Kidney (tissue), 14 donors: ENCODE data around the gene FSHR. TPM values are rescaled to one million over a fixed set of nuclear protein-coding genes. Genes with fewer than 3 reads are reported as not detected.

Source experiments
- DNase-seq, 5 donors: peaks; one replicate each; pipeline ENCODE4 v3.0.0-alpha.2; 2013 to 2020
- FAIRE-seq: peaks from 2 replicates; lab custom pipeline; 2012; peaks lifted over from hg19 to GRCh38; lab: Jason Lieb, UNC
- H3K27ac ChIP-seq, 2 donors: one replicate each; pipeline ENCODE4 v1.7.0; 2013; ENCODE audit warnings: low read depth in 2 of 2, low read length in 2 of 2, inconsistent platforms in 1 of 2
- H3K27me3 ChIP-seq: one replicate; pipeline ENCODE4 v1.7.1; 2013; ENCODE audit warnings: low read length, inconsistent platforms; ENCODE audit not compliant: control insufficient read depth, insufficient read depth
- H3K36me3 ChIP-seq, 3 donors: one replicate each; pipeline versions ENCODE4 v1.7.0 to v1.7.1; 2013; ENCODE audit warnings: low read length in 3 of 3, control low read depth in 1 of 3, inconsistent platforms in 1 of 3; ENCODE audit not compliant: insufficient read depth in 3 of 3, control insufficient read depth in 2 of 3
- H3K4me1 ChIP-seq, 3 donors: one replicate each; pipeline versions ENCODE4 v1.7.0 to v1.7.1; 2013; ENCODE audit warnings: low read length in 3 of 3, inconsistent platforms in 1 of 3, low read depth in 1 of 3; ENCODE audit not compliant: control insufficient read depth in 2 of 3, insufficient read depth in 2 of 3
- H3K4me3 ChIP-seq, 3 donors: one replicate each; pipeline versions ENCODE4 v1.7.0 to v1.8.1; 2013; ENCODE audit warnings: low read length in 3 of 3, control low read depth in 1 of 3, inconsistent platforms in 1 of 3
- H3K9ac ChIP-seq, 3 donors: one replicate each; pipeline versions ENCODE4 v1.7.0 to v1.7.1; 2013; ENCODE audit warnings: low read length in 3 of 3, control low read depth in 1 of 3, inconsistent platforms in 1 of 3
- H3K9me3 ChIP-seq, 3 donors: one replicate each; pipeline versions ENCODE4 v1.7.0 to v1.7.1; 2013; ENCODE audit warnings: low read length in 3 of 3, control low read depth in 1 of 3, inconsistent platforms in 1 of 3; ENCODE audit not compliant: control insufficient read depth in 2 of 3, insufficient read depth in 1 of 3
- CTCF ChIP-seq: IDR thresholded peaks from 3 replicates; pipeline ENCODE4 v1.5.1; 2012; ENCODE audit warnings: mild to moderate bottlenecking, moderate library complexity, borderline replicate concordance; ENCODE audit not compliant: insufficient read depth; ENCODE audit errors: extremely low read depth
- intact Hi-C: fragments of 100-400 bp; cut with DNase I; formaldehyde crosslinking; loops from one replicate; pipeline ENCODE4 v1.11.1; 2022
- polyA plus RNA-seq: library from polyadenylated mRNA; stranded (reverse); fragments of 350-450 nt; fragmentation: Illumina TruSeq; extraction: RNeasy Lipid Tissue Mini Kit (QIAGEN cat#74804); gene quantifications from one replicate; pipeline ENCODE4 v1.2.3, GENCODE V29; 2014; ENCODE audit warnings: low read depth, low replicate concordance; ENCODE audit not compliant: insufficient read depth
- total RNA-seq: library from RNA; stranded (reverse); fragmentation: NEBNext Ultra II Directional; extraction: Animal tissue kit (Norgen Biotek cat#: 25700); gene quantifications from one replicate; pipeline ENCODE4 v1.2.1, GENCODE V29; 2021
- donor health status: control.
- donor health status: control.
- donor health status: control.
- donor health status: control.
- donor health status: control.
- donor health status: DM: yes; HTN: yes; CAD: no.
- donor health status: Normal renal cell carcinoma (clear cell type).

The FSHR gene
- total and polyA plus RNA-seq, 2 donors from 2014 or later, result 0.54 TPM; not detected in 1

- no peaks in the 10 kb centered on the region for H3K27me3 ChIP-seq
- FAIRE-seq (no peak), DNase-seq (no peak)
- no peaks in the 10 kb centered on the region for H3K4me1 ChIP-seq
- intact Hi-C loops, result no loop called here
- no peak overlapping the region for H3K27ac ChIP-seq
- no peak overlapping the region for H3K4me3 ChIP-seq
- no peak overlapping the region for H3K9ac ChIP-seq
- no peaks in the 10 kb centered on the region for H3K9me3 ChIP-seq
- no peaks in the 10 kb centered on the region for H3K36me3 ChIP-seq
- no peak for TF ChIP-seq CTCF
These were observed 52.2 kb downstream of the FSHR start for GRCh38 chr2:49102146-49102545.

- no peak overlapping the region for H3K27ac ChIP-seq
- FAIRE-seq (no peak), DNase-seq (no peak)
- H3K36me3 ChIP-seq, result no peaks in the 10 kb centered on the region
- H3K9me3 ChIP-seq, result no peaks in the 10 kb centered on the region
- intact Hi-C loops, result no loop called here
- no peak for TF ChIP-seq CTCF
- H3K9ac ChIP-seq, result no peak overlapping the region
- H3K4me1 ChIP-seq, result no peaks in the 10 kb centered on the region
- no peak overlapping the region for H3K4me3 ChIP-seq
- H3K27me3 ChIP-seq, result no peaks in the 10 kb centered on the region
These were observed 73.6 kb downstream of the FSHR start for GRCh38 chr2:49080681-49081080.

- no peaks in the 10 kb centered on the region for H3K36me3 ChIP-seq
- no peak for FAIRE-seq
- no peaks in the 10 kb centered on the region for H3K27me3 ChIP-seq
- no peak overlapping the region for H3K9ac ChIP-seq
- DNase-seq, result no peak
- no peak overlapping the region for H3K27ac ChIP-seq
- TF ChIP-seq CTCF, result no peak
- H3K4me3 ChIP-seq, result no peak overlapping the region
- peaks cover 0 to 6% (median 0%) of the 10 kb centered on the region in 3 donors for H3K9me3 ChIP-seq
- intact Hi-C loops, result no loop called here
- no peaks in the 10 kb centered on the region for H3K4me1 ChIP-seq
These were observed 83.6 kb downstream of the FSHR start for GRCh38 chr2:49070716-49071115.

GRCh38 chr2:49069829-49070228 lies 84.5 kb downstream of the FSHR start:
- intact Hi-C loops, result no loop called here
- Histone ChIP-seq H3K27me3 (no peaks in the 10 kb centered on the region), H3K9ac (no peak overlapping the region), H3K36me3 (no peaks in the 10 kb centered on the region), H3K9me3 (peaks cover 0 to 6% (median 0%) of the 10 kb centered on the region in 3 donors), H3K27ac (no peak overlapping the region), H3K4me1 (no peaks in the 10 kb centered on the region), H3K4me3 (no peak overlapping the region)
- TF ChIP-seq CTCF, result no peak
- no peak for DNase-seq
- FAIRE-seq, result no peak
